Stimulated activated CD8-positive, alpha-beta memory T cell treated with anti-CD3 and anti-CD28 coated beads, Interleukin-12 subunit alpha, Interleukin-12 subunit beta, amount 100 ng/mL, for 24 hours (primary cell): ENCODE results near the gene POLE.

Source experiments
- DNase-seq: peaks from one replicate; pipeline ENCODE4 v3.0.0-alpha.2; 2020; ENCODE audit errors: extremely low read depth

Gene POLE

DNA sequence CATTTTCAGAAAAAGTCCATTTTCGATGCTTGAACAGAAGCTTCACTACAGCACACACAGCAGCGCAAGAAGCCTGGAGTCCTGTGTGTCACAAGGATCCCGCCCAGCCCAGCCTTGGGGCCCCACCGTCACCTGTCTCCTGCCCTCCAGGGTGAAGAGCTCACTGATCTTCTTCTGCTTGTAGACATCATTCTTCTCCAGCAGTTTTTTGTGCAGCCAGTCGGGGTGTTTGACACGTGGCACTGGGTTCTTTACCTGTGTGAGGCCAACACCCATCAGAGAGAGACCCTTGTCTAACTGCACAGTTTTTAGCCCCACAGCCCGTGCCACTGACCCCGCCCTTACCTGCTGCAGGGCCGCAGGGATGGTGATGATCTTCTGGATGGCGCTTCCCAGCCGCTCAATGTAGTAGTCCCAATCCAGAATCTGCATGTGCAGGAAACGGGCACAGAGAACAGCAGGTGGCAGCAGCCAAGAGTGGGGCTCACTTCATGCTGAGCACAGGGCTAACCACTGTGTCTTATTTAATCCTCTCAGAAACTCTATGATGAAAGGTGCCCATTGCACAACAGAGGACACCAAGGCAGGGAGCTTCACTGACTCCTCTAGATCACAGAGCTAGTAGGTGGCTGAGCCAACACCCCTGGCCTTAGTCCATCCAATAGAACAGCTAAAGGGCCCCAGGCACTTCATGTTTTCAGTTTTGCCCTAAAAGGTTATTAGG is 30.0 kb downstream of the POLE start:
- no peak for DNase-seq

DNA sequence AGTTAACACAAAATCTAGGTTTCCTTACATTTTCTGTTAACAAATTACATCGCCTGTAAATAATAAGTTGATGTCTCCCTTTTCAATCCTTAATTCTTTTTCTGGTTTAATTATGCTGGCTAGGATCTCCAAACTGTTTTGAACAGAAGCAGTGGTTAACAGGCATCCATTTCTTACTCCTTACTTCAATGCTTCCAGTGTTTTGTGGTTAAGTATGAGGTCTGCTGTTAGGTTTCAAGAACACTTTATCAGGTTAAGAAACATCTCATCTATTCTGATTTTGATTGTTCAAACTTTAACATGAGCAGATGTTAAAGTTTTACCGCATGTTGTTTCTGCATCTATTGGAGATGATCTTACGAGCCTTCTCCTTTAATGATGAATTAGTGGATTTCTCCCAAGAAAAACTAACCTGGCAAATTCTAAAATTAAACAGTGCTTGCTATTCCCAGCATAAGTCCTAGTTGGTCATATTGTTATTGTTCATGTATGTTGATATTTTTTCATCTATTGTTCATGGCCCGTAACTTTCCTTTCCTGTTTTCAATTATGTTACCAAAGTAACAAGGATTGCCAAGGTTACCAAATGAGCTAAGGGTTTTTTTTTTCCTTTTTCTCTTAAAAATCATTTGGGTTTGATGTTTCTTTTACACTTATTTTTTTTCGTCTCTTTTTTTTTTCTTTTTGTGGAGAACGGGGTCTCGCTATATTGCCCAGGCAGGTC is 33.4 kb downstream of the POLE start:
- no peak for DNase-seq

DNA sequence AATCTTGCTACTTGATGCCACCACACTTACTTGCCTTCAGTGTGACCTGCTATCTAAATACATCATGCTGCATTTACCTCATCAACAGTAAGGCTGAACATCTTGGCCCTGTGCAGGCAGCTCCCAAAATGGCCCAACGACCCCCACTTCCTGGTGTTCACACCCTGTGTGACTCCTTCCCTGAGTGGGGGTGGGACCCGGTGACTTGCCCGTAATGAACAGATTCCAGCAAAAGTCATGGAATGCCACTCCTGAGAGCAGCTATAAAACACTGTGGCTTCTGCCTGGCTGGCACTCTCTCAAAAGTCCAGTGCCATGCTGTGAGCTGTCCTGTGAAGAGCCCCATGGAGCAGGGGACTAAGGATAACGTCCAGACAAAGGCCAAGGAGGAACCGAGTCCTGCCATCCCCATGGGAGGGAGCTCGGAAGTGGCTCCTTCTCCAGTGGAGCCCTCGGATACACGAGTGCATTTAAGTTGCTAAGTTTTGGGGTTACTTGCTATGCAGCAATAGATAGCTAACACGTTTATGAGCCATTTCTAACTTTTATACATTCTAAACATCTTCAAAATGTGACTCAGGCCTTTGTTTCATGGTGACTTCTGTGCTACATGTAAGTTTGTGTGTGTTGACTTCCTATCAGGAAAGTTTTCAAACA is 35.6 kb downstream of the POLE start:
- DNase-seq, result no peak

DNA sequence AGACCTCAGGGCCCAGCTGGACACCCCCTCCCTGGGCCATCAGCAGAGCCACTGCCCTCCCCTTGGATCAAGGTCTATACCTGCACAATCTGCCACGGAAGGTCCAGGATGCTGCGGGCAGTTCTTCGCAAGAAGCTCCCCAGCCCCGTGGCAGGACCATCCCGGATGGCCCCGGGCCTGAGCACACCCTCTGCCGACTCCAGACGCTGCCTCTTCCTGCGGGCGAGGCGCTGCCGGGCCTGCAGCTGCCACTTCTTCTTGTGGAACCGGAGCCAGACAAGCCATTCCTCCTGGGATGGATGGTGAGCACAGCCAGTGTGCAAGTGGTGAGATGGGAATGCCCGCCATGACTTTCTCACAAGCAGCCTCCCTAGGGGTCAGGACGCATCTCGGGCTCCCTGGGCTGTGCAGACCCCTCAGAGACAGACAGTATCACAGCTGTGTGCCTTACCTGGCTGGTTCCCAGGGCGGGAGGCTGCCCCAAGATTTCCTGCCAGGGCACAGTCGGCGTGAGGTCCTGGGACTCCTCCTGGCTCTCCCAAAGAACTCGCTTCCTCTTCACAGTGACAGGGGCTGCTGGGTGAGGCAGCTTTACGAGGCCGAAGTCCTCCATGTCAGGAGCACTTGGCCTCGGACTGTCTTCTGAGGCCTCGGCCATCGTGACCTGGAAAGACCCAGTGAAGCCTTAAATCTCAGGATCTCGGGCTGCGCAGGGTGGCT is 37.8 kb downstream of the POLE start:
- DNase-seq, result no peak

DNA sequence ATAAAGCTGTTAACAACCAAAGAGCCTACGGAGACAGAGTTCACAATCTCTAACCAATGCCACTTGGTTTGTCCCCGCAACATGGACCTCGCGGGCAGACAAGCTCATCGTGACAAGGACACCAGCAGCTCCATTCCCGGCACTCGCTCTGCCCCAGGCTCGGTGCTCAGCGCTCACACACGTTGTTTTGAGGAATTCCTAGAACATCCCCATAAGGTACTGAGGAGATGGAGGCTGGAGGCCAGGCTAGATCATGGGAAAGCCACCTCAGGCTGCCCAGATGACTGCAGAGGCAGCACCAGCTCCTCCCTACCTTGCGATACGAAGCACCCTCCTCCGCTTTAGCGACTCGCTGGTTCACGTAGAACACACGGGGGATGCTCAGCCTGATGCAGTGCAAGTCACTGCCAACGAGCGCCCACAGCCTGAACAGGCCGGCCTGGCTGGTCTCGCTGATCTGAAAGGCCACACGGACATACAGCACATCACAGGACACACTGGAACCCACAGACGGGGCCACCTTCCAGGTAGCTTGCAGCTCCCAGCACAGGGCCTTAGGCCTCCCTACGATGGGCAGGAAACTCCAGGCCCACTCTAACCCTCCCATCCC is 38.4 kb downstream of the POLE start:
- DNase-seq, result no peak

DNA sequence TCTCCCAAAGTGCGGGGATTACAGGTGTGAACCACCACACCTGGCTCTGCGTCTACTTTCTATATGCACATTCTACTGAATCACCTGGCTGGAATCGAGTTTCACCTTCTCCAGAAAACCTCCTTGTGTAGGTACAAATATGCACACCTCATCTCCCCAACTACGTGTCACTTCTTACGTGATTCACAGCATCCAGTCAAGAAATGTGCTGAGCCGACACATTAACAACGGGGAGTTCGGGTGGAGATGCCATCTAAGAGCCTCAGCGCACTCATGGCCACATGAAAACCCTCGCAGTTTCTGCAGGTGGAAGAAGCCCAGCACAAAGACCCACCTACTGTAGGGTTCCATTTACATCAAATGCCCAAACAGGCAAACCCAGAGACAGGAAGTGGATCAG is 39.3 kb downstream of the POLE start:
- no peak for DNase-seq

DNA sequence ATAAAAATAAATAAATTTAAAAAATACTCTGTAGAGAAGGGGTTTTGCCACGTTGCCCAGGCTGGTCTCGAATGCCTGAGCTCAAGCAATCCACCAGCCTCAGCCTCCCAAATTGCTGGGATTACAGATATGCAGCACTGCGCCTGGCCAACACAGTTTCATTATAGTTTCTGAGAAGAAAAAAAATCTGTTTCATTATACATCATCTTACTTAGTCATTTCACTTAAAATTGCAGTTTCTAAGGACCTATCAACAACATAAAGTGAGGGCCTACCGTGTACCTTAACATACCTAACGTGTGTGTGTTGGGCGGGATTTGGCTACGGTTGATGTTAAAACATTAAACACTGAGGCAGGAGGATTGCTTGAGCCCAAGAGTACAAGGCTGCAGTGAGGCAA is 40.3 kb downstream of the POLE start:
- DNase-seq, result no peak

DNA sequence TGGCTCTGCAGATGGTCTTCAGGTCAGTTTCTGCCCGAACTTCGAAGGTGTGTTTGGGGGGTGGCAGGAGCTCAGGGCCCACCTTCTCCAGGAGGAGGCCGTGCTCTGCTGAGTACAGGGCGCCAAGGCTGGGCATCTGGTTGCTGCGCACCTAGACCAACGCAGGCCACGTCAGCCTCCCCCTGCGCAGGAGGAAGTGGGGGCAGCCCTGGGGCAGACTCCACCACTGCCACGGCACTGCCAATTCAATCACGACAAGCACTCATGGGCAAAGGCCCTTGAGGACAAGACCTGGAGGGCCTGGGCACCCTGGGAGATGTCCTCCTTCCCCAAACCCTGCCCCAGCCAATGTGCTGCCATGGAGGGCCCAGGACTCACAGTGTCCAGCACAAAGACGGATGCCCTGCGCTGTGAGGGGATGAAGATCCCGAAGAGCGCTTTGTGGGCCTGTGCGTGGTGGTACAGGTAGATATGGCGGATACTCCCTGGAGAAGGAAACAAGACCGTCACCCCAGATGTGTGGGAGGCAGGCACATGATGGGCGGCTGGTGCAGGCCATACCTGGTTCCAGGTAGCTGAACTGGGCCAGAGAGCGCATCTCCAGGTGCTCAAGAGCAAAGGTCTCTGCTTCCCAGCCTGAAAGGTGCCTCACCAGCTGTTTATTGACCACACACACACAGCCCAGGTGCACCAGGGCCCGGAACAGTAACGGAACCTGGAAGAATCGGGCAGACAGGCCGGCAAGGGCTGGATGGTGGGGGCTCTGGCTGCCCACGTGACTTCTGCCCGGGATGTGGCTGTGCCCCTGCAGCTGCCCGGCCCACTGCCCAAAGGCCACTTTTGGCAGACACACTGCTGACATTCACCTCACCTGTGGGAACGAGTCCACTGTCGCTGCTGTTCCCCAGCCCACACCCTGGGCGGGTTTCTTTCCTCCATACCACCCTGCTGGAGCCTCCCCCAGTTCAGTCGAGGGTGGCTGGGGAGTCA is 44.0 kb downstream of the POLE start:
- DNase-seq, result no peak

DNA sequence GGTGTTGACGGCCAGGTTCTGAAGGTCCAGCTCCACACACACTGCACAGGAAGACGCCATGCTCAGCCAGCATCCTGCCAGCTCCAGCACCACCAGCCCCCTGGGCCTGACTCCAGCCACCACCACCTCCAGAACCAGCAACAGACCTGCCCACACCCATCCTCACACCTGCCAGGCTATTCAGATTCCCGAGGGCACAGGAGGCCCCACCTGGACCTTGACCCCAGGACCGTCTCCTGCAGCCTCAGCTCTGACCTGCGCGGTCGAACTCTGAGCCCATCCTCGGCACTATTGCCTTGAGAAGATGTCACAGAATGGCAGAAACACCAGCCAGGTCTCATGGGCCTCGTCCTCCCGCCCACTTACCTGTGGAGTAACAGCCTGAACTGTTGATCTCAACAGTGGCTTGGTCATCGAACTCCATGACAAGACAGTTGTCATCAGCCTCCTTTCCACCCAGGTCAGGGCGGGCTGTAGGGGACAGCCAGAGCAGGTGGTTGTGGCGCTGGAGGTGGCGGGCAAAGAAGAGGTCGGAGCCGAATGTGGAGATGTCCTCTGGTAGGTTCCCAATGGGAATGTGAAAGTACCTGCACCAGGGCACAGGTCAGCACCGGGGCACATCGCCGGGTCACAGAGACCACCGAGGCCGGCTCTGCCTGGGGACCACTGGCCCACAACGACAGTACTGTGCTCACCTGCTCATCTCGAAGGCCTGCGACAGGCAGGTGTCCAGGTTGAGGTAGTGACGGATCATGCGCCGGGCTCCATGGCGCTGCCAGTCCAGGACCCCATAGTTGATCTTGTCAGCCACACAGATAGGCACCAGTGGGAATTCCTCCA is 45.1 kb downstream of the POLE start:
- DNase-seq, result no peak

DNA sequence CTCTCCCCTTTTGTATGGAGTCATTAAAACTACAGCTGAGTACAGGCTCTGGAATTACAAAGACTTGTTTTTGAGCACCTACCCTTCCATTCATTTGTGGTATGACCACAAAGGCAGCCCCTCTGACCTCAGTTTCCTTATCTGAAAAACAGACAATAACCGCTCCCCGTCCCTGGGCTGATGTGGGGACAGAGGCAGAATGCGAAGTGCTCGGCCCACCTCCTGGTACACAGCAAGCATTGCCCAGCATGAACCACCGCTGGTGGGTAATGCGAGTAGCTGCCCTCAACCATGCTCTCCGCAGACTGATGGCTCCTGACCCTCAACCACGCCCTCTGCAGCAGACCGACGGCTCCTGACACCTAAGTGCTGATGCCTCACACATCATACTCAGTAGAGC is 46.2 kb downstream of the POLE start:
- DNase-seq, result no peak

DNA sequence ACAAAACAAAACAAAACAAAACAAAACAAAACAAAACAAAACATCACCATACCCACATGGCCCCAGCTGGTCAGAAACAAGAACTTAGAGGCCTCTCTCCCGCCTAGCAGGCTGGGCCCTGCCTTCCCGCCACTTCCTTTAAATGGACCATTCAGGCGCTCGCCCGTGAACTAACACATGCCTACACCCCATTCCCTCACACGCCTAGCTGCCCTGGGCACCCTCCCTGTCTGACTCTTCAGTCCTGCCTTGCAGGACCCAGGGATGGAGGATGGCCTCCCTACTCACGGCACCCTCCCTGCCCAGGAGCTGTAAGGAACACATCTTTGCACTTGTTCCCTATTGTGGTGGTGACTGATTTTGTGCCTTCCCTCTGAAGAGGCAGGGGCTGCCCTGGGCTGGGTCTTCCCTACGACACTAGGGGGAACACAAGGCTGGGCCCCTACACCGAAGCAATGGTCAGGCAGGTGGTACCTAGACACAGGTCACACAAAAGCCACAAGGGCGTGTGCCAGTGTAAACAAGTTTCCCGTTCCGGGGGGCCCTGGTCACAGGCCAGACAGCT is 47.1 kb downstream of the POLE start:
- DNase-seq, result no peak

DNA sequence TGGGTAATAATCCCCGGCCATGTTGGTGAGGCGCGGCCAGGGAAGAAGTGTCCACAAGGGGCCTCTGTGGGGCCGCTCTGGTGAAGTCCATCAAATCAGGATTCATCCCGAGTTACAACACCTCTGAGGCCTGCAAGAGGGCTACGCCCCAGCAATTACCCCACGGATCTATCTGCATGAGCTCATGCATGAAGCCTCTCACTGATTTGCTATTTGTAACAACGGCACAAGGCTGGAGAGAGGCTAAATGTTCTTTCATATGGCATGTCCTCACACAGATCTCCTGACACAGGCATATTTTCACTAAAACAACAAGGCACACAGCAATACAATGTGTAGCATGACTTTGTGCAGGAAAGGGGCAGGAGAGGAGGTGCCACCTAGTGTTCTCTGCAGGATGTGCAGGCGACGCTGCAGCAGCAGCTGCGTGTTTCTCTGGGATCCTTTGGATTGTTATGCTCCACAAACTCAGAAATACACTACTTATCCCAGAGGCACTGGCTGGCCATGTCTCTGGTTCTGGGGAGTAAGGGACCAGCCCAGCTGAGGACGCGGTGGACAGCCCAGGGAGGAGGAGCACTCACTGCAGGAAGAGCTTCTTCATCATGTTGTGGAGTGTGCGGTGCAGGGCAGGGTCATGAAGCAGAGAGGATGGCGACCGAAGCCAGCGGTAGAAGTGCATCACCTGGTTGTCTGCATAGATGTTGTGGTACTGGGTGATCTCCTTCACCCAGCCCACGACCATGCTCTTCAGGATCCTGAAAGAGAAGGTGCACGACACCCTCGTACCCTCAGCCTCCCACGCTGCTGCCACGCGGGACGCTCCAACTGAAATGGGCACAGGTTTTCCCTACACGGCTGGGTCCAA is 48.4 kb downstream of the POLE start:
- no peak for DNase-seq

DNA sequence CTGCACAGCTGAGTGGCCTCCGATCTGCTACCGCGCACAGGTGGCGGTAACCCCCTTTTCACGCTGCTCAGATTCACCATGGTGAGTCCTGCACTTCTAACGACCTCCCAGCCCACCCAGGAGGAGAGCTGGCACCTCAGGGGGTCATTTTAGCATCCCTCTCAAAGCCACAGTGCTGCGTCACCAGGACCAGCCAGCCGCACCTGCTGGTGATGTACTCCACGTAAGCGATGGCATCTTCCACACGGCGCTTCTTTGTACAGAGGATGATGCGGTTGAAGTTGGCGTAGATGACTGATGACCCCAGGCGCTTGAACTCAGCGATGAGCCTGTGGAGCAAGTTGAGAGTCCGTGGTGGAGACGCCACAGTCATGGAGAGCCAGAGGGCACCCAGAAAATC is 49.3 kb downstream of the POLE start:
- DNase-seq, result no peak

DNA sequence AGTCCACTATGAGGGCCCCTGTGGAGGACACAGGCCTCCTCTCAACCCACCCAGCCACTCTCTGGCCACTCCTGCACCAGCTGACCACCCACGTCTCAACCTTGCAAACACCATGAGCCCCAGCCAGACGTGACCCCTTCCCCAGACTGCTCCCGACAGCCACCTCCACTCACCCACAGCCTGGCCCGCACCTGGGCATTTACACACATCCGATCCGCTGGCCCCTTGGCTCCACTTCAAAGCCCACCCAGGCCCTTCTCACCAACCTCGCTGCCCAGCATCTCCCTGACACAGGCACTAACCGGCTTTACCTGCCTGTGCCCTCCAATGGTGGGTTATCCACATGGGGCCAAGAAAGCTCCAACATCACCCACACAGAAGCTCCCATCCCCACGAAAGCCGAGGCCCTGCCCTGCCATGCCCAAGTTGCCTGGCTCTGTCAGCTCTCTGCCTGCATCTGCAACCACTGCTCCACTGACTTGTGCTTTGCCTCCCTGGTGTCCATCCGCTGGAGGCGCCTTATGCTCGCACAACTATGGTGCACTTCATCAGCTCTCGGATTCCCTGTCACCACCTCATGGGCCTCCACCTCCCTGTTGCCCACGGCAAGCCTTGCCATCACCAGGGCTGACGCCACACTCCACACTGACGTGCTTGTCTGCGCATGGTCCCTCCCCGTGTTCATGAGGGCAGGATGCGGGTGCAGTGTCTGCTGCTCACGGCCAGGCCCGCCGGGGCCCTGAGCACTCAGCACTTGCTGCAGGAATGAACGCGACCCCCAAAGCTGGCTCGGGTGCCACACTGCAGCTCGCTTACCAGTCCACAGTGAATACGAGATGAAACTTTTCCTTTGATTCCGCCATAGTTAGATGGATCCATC is 51.8 kb downstream of the POLE start:
- no peak for DNase-seq

DNA sequence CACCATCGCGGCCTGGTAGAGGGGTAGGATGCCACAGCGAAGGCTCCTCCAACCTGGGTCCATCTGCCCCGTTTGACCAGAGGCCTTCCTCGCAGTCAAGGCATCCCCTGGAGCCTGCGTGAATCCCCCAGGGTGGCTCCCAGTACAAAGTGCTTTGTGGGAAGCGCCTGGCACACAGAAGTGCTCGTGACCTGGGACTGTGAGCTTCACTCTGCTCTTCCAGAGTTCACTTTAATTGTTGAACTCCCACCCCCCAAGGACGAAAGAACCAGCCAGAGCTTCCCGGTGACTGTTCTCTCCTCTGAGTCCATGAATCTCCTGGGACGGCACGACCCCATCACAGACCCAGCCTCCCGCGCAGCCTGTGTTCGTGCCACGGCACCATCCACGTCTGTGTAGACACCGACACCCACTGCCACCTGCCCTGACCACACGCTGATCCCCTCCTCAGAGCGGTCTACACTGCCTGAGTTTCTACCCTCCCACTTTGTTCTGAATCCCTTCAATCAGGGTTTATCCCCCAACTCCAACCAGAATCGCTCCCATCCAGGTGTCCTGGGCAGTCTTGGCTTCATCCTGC is 52.6 kb downstream of the POLE start:
- no peak for DNase-seq

DNA sequence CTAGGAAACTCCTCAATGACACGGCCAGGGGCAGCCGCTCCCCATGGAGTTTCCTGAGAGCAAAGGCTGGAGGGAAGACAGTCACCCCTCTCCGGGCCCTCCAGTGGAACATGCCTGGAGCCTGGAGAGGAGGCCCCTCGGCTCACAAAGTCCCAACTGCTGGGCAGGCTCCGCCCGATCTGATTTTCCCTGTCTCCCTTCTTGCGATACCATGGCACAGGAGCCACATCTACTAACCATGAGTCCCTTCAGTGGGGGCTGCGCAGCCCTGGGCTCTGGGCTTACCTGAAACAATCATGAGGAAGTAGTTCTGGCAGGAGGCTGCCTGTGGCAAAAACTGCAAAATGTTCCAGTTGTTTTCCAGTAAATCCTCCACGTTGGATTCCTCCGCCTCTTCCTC is 53.2 kb downstream of the POLE start:
- DNase-seq, result no peak

DNA sequence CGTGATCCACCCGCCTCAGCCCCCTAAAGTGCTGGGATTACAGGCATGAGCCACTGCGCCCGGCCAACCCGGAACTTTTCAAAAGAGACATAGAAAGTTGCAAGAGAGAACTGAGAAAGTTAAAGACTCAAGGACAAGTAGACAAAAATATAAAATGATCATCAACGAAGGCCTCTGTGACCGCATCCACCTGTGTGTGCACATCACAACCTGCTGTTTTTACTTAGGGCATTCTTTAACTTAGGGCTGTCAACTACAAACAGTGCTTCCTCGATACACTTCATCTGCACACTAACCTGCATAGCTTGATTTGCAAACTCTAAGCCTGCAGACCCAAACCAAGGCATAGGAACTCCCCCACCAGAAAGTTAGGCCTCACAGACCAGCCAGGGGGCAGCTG is 53.7 kb downstream of the POLE start:
- DNase-seq, result no peak
